Measurements from ENCODE around the gene RASA2. TPM values are rescaled to one million over a fixed set of nuclear protein-coding genes. Genes with fewer than 3 reads are reported as not detected.

RASA2 gene
- total RNA-seq, 1 donor from 2014 or later, result 42.3 TPM

GRCh38 chr3:141447383-141447782, 39.4 kb upstream of the RASA2 start:
- peaks cover 49% of the 10 kb centered on the region for H3K36me3 Mint-ChIP-seq (ENCODE audit: low read depth)
- TF ChIP-seq CTCF (IDR thresholded peaks at IDR 0.05), result no peak
- no peak overlapping the region for H3K27ac Mint-ChIP-seq
- intact Hi-C loops (cut with micrococcal nuclease), result no loop called here
- no peaks in the 10 kb centered on the region for H3K4me1 Mint-ChIP-seq
- H3K9me3 Mint-ChIP-seq, result no peaks in the 10 kb centered on the region
- ChIA-PET CTCF (no interaction called here), POLR2A (interaction anchor here (0.6 kb wide), 1 partner anchor 136 kb away, joined by 5 read pairs; no protein-coding TSS in a partner anchor)
- no peaks in the 10 kb centered on the region for H3K27me3 Mint-ChIP-seq
- DNase-seq (no peak), ATAC-seq (ENCODE audit: low read depth) (no peak)
- no peak overlapping the region for H3K4me3 Mint-ChIP-seq

GRCh38 chr3:141448606-141449220, 38.1 kb upstream of the RASA2 start:
- no peak for ATAC-seq (ENCODE audit: low read depth)
- ChIA-PET POLR2A (no interaction called here), CTCF (interaction anchor here (1.2 to 2.6 kb wide), 3 partner anchors 88 to 170 kb away, joined by 3 to 12 read pairs (median 8); no protein-coding TSS in a partner anchor)
- H3K27ac Mint-ChIP-seq, result no peak overlapping the region
- DNase-seq, result no peak
- H3K36me3 Mint-ChIP-seq (ENCODE audit: low read depth), result peaks cover 36% of the 10 kb centered on the region
- no peaks in the 10 kb centered on the region for H3K4me1 Mint-ChIP-seq
- no peaks in the 10 kb centered on the region for H3K9me3 Mint-ChIP-seq
- intact Hi-C loops (cut with micrococcal nuclease), result no loop called here
- H3K4me3 Mint-ChIP-seq, result no peak overlapping the region
- TF ChIP-seq CTCF (IDR thresholded peaks at IDR 0.05), result no peak
- H3K27me3 Mint-ChIP-seq, result no peaks in the 10 kb centered on the region

GRCh38 chr3:141449424-141449823, 37.4 kb upstream of the RASA2 start:
- ChIA-PET POLR2A (interaction anchor here (0.6 kb wide), 1 partner anchor 85 kb away, joined by 5 read pairs; no protein-coding TSS in a partner anchor), CTCF (interaction anchor here (1.2 to 2.6 kb wide), 3 partner anchors 89 to 171 kb away, joined by 3 to 12 read pairs (median 8); no protein-coding TSS in a partner anchor)
- ATAC-seq (ENCODE audit: low read depth) (no peak), DNase-seq (no peak)
- Mint-ChIP-seq H3K9me3 (no peaks in the 10 kb centered on the region), H3K4me1 (no peaks in the 10 kb centered on the region), H3K27me3 (no peaks in the 10 kb centered on the region), H3K4me3 (no peak overlapping the region), H3K36me3 (ENCODE audit: low read depth) (peaks cover 29% of the 10 kb centered on the region), H3K27ac (no peak overlapping the region)
- no peak for TF ChIP-seq CTCF (IDR thresholded peaks at IDR 0.05)
- intact Hi-C loops (cut with micrococcal nuclease), result no loop called here

- ATAC-seq (ENCODE audit: low read depth) (no peak), DNase-seq (no peak)
- intact Hi-C loops (cut with micrococcal nuclease), result loop anchor here (5.0 to 10.0 kb wide), 2 partner anchors 446 to 524 kb away; no protein-coding TSS in a partner anchor
- Mint-ChIP-seq H3K4me1 (peaks cover 5% of the 10 kb centered on the region), H3K36me3 (ENCODE audit: low read depth) (peaks cover 14% of the 10 kb centered on the region), H3K4me3 (no peak overlapping the region), H3K27ac (no peak overlapping the region), H3K27me3 (no peaks in the 10 kb centered on the region), H3K9me3 (no peaks in the 10 kb centered on the region)
- no peak for TF ChIP-seq CTCF (IDR thresholded peaks at IDR 0.05)
- ChIA-PET CTCF (interaction anchor here (0.6 to 2.6 kb wide), 8 partner anchors 8 to 345 kb away, joined by 3 to 12 read pairs (median 4); no protein-coding TSS in a partner anchor), POLR2A (interaction anchor here (0.9 kb wide), 1 partner anchor 139 kb away, joined by 3 read pairs; no protein-coding TSS in a partner anchor)
These were observed 36.0 kb upstream of the RASA2 start for GRCh38 chr3:141450727-141451375.

GRCh38 chr3:141452045-141452444, 34.8 kb upstream of the RASA2 start:
- DNase-seq (no peak), ATAC-seq (ENCODE audit: low read depth) (peak; percentile 87)
- H3K36me3 Mint-ChIP-seq (ENCODE audit: low read depth), result peaks cover 6% of the 10 kb centered on the region
- CTCF ChIA-PET, result interaction anchor here (0.6 to 12.6 kb wide), 19 partner anchors 8 to 893 kb away, joined by 3 to 240 read pairs (median 6); partner anchors contain the start of gene PXYLP1
- POLR2A ChIA-PET, result interaction anchor here (0.8 to 2.4 kb wide), 6 partner anchors 10 to 220 kb away, joined by 3 to 20 read pairs (median 4); partner anchors contain the start of gene PXYLP1
- no peaks in the 10 kb centered on the region for H3K27me3 Mint-ChIP-seq
- intact Hi-C loops (cut with micrococcal nuclease), result loop anchor here (1.0 to 10.0 kb wide), 10 partner anchors 35 to 525 kb away; partner anchors contain the start of genes PXYLP1 and RASA2
- no peak overlapping the region for H3K4me3 Mint-ChIP-seq
- TF ChIP-seq CTCF (IDR thresholded peaks at IDR 0.05), result no peak
- peaks cover 5% of the 10 kb centered on the region for H3K4me1 Mint-ChIP-seq
- H3K9me3 Mint-ChIP-seq, result no peaks in the 10 kb centered on the region
- no peak overlapping the region for H3K27ac Mint-ChIP-seq
